ENCODE results near the gene SIDT2. TPM values are rescaled to one million over a fixed set of nuclear protein-coding genes. Genes with fewer than 3 reads are reported as not detected.

Gene SIDT2
- total RNA-seq, 1 experiment from 2014 or later = 20.3 TPM

DNA sequence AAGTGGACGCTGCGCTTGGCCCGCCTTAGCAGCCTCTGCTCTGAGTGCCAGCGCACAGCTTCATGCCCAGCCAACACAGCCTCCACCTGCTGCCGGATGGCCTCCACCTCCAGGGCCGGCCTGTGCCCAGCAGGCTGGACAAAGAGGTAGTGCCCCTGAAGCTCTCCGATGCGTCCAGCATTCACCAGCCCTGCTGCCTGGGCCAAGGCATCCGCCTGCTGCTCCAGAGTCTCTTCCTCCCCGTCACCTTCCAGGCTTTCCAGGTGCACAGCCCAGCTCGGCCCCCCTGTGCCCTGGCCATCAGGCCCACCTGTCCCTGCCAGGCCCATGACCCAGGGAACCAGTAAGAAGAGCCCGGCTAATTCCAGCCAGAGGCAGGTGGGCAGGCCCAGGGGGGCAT is 50.9 kb downstream of the SIDT2 start:
- DNase-seq = peak in 1 of 2 experiments; percentile 4
- CTCF ChIA-PET = no interaction called here
- H4K20me1 ChIP-seq (ENCODE audit: insufficient read depth) = peaks cover 7% of the 10 kb centered on the region; the same call in 1 of the 2 replicates
- no peaks in the 10 kb centered on the region for H3K9me3 ChIP-seq (ENCODE audit: insufficient read depth, low read depth)
- H3F3A ChIP-seq (ENCODE audit: insufficient read depth, low read depth) = peaks cover 15% of the 10 kb centered on the region; the same call in 1 of the 2 replicates
- TF ChIP-seq EZH2 (IDR thresholded peaks at IDR 0.05; ENCODE audit: low read depth) = no peak
- TF ChIP-seq, protein P1, sequence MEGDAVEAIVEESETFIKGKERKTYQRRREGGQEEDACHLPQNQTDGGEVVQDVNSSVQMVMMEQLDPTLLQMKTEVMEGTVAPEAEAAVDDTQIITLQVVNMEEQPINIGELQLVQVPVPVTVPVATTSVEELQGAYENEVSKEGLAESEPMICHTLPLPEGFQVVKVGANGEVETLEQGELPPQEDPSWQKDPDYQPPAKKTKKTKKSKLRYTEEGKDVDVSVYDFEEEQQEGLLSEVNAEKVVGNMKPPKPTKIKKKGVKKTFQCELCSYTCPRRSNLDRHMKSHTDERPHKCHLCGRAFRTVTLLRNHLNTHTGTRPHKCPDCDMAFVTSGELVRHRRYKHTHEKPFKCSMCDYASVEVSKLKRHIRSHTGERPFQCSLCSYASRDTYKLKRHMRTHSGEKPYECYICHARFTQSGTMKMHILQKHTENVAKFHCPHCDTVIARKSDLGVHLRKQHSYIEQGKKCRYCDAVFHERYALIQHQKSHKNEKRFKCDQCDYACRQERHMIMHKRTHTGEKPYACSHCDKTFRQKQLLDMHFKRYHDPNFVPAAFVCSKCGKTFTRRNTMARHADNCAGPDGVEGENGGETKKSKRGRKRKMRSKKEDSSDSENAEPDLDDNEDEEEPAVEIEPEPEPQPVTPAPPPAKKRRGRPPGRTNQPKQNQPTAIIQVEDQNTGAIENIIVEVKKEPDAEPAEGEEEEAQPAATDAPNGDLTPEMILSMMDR (conservative IDR thresholded peaks at IDR 0.05) = no peak
- POLR2A ChIA-PET (ENCODE audit: unreplicated experiment) = no interaction called here
- no TSS peak for BruUV-seq (replicated peaks)
- H3K9me2 ChIP-seq (ENCODE audit: insufficient read depth) = no peaks in the 10 kb centered on the region
- no peak overlapping the region for H3K27ac ChIP-seq
- H3K79me2 ChIP-seq (ENCODE audit: low read depth) = peaks cover 40% of the 10 kb centered on the region
- H3K4me2 ChIP-seq = no peak overlapping the region
- H3K27me3 ChIP-seq (ENCODE audit: insufficient read depth, low read depth) = no peaks in the 10 kb centered on the region
- intact Hi-C loops (cut with micrococcal nuclease; ENCODE audit: unreplicated experiment) = no loop called here
- H3K4me3 ChIP-seq = no peak overlapping the region
- H2AFZ ChIP-seq = no peak overlapping the region
- H3K4me1 ChIP-seq (replicated peaks; ENCODE audit: insufficient read depth) = peaks cover 25% of the 10 kb centered on the region
- 0 out of 2 replicates have a peak, but pooled peaks cover 8% of the 10 kb centered on the region for H3K36me3 ChIP-seq (ENCODE audit: low read depth)

DNA sequence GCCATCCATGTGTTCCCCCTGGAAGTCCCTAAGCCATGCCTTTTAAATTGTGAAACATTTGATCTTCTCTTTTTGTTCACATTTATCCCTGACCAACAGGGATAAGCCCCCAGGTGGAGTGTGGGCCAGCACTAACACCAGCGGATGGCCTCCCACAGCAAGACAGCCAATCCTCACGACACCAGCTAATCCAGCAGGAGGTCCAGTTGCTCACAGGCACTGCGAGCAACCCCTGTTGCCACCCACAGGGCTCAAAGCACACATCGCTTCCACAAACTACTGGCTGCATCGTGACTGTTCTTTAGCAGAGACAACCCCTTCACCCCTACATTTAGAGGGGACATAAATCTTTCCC is 51.4 kb downstream of the SIDT2 start:
- H3K36me3 ChIP-seq (ENCODE audit: low read depth) = 0 out of 2 replicates have a peak, but pooled peaks cover 8% of the 10 kb centered on the region
- H3K4me1 ChIP-seq (replicated peaks; ENCODE audit: insufficient read depth) = peaks cover 25% of the 10 kb centered on the region
- H3K9me3 ChIP-seq (ENCODE audit: insufficient read depth, low read depth) = no peaks in the 10 kb centered on the region
- intact Hi-C loops (cut with micrococcal nuclease; ENCODE audit: unreplicated experiment) = loop anchor here (5.0 kb wide), 1 partner anchor 443 kb away; the partner anchor contains the start of gene ZPR1
- peaks cover 15% of the 10 kb centered on the region; the same call in 1 of the 2 replicates for H3F3A ChIP-seq (ENCODE audit: insufficient read depth, low read depth)
- CTCF ChIA-PET = interaction anchor here (0.6 kb wide), 1 partner anchor 159 kb away, joined by 4 read pairs; no protein-coding TSS in a partner anchor
- peaks cover 40% of the 10 kb centered on the region for H3K79me2 ChIP-seq (ENCODE audit: low read depth)
- H4K20me1 ChIP-seq (ENCODE audit: insufficient read depth) = peaks cover 7% of the 10 kb centered on the region; the same call in 1 of the 2 replicates
- no peak overlapping the region for H2AFZ ChIP-seq
- no peaks in the 10 kb centered on the region for H3K27me3 ChIP-seq (ENCODE audit: insufficient read depth, low read depth)
- H3K27ac ChIP-seq = no peak overlapping the region
- BruUV-seq (replicated peaks) = no TSS peak
- no peak overlapping the region for H3K4me3 ChIP-seq
- H3K9me2 ChIP-seq (ENCODE audit: insufficient read depth) = no peaks in the 10 kb centered on the region
- H3K4me2 ChIP-seq = no peak overlapping the region; the same call in 1 of the 2 replicates
- peak in 1 of 2 experiments; percentile 26 for DNase-seq
- TF ChIP-seq, protein P1 (conservative IDR thresholded peaks at IDR 0.05) = no peak
- TF ChIP-seq EZH2 (IDR thresholded peaks at IDR 0.05; ENCODE audit: low read depth) = no peak
- POLR2A ChIA-PET (ENCODE audit: unreplicated experiment) = no interaction called here

DNA sequence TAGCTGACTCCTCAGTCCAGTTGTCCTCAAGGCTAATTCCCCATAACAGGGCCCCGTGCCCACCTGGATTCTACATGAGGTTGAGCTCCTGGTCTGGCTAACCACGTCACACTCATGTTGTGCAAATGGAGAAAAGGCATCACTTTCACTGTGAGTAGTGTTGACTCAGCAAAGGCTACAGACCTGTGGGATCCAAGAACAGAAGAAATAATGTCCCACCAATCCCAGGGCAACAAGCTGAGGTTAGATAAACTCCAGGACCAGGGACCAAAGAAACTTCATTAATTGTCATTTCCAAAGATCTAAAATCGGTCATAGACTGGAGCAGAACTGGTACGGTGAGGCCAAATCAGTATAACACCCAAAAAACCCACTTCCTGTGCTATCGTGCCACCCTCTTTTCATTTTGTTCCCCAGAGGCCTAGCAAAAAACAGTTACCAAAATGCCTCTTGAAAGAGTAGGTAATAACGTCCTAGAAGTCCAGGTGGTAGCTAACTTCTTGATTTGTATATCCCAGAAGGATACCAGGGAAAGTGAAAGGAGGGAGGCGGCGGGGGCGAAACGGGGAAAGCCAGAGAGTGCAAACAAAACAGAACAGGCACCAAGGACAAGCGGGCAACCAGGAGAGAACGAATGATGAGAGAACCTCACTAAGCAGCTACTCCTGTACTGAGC is 51.9 kb downstream of the SIDT2 start:
- H3K79me2 ChIP-seq (ENCODE audit: low read depth) = peaks cover 40% of the 10 kb centered on the region
- H4K20me1 ChIP-seq (ENCODE audit: insufficient read depth) = peaks cover 7% of the 10 kb centered on the region; the same call in 1 of the 2 replicates
- H3K9me2 ChIP-seq (ENCODE audit: insufficient read depth) = no peaks in the 10 kb centered on the region
- no peak overlapping the region for H2AFZ ChIP-seq
- peaks cover 15% of the 10 kb centered on the region; the same call in 1 of the 2 replicates for H3F3A ChIP-seq (ENCODE audit: insufficient read depth, low read depth)
- POLR2A ChIA-PET (ENCODE audit: unreplicated experiment) = interaction anchor here (0.6 kb wide), 1 partner anchor 435 kb away, joined by 3 read pairs; no protein-coding TSS in a partner anchor
- H3K27ac ChIP-seq = no peak overlapping the region
- H3K9me3 ChIP-seq (ENCODE audit: insufficient read depth, low read depth) = no peaks in the 10 kb centered on the region
- CTCF ChIA-PET = interaction anchor here (0.6 to 0.7 kb wide), 3 partner anchors 152 to 815 kb away, joined by 4 to 8 read pairs (median 4); no protein-coding TSS in a partner anchor
- H3K4me3 ChIP-seq = peak overlapping the region; percentile 99; the same call in 1 of the 2 replicates
- intact Hi-C loops (cut with micrococcal nuclease; ENCODE audit: unreplicated experiment) = loop anchor here (5.0 kb wide), 1 partner anchor 443 kb away; the partner anchor contains the start of gene ZPR1
- peak overlapping the region; percentile 99 for H3K4me2 ChIP-seq
- BruUV-seq (replicated peaks) = no TSS peak
- H3K36me3 ChIP-seq (ENCODE audit: low read depth) = 0 out of 2 replicates have a peak, but pooled peaks cover 8% of the 10 kb centered on the region
- no peak for DNase-seq
- no peaks in the 10 kb centered on the region for H3K27me3 ChIP-seq (ENCODE audit: insufficient read depth, low read depth)
- H3K4me1 ChIP-seq (replicated peaks; ENCODE audit: insufficient read depth) = peaks cover 25% of the 10 kb centered on the region
- no peak for TF ChIP-seq EZH2 (IDR thresholded peaks at IDR 0.05; ENCODE audit: low read depth)
- TF ChIP-seq, protein P1 (conservative IDR thresholded peaks at IDR 0.05) = no peak
